ENCODE data around the gene ASCC2.

ASCC2 gene

GRCh38 chr22:29739346-29739875, 98.7 kb downstream of the ASCC2 start:
- TF ChIP-seq TAF1 (IDR thresholded peaks at IDR 0.05; ENCODE audit: borderline replicate concordance, insufficient read depth, low read length) (no peak), POLR2AphosphoS5 (IDR thresholded peaks at IDR 0.05; ENCODE audit: low read depth, low read length) (no peak)

All from PFSK-1 (cell line).